Activated T-helper 17 cell treated with anti-CD3 and anti-CD28 coated beads, Interleukin-2, amount 50 U/mL, for 72 hours (primary cell): ENCODE data around the gene OR5V1. TPM values are rescaled to one million over a fixed set of nuclear protein-coding genes. Genes with fewer than 3 reads are reported as not detected.
"Not testable (repeated sequence)": the region's sequence is repeated elsewhere in the genome, so short reads cannot be mapped to it uniquely, and the experiment has no call there.

ENCODE experiments used
- ATAC-seq: fragments of 150-1000 bp; cut with Tn5 transposase; replicated peaks from 2 replicates; pipeline ENCODE4 v1.10.0; 2021; ENCODE audit warnings: mild to moderate bottlenecking, moderate library complexity
- H3K27ac Mint-ChIP-seq: one replicate; pipeline ENCODE4 v1.8.0; 2022; ENCODE audit warnings: mixed read lengths
- H3K27me3 Mint-ChIP-seq: one replicate; pipeline ENCODE4 v1.8.0; 2022; ENCODE audit warnings: mixed read lengths
- H3K36me3 Mint-ChIP-seq: one replicate; pipeline ENCODE4 v1.8.0; 2022; ENCODE audit warnings: low read depth, mild to moderate bottlenecking, mixed read lengths
- H3K4me1 Mint-ChIP-seq: one replicate; pipeline ENCODE4 v1.8.0; 2022; ENCODE audit warnings: mixed read lengths
- H3K4me3 Mint-ChIP-seq: one replicate; pipeline ENCODE4 v1.8.0; 2022; ENCODE audit warnings: mild to moderate bottlenecking, mixed read lengths
- H3K9me3 Mint-ChIP-seq: one replicate; pipeline ENCODE4 v1.8.0; 2022; ENCODE audit warnings: mixed read lengths
- total RNA-seq, 2 donors: library from RNA; stranded (reverse); gene quantifications; one replicate each; pipeline ENCODE4 v1.2.3, GENCODE V29; 2022

Gene OR5V1
- total RNA-seq, result not detected

- Mint-ChIP-seq H3K4me3 (no peak within 1 kb of the TSS), H3K27ac (no peak within 1 kb of the TSS), H3K9me3 (no peaks in the 10 kb centered on the region), H3K27me3 (peaks cover 19% of the 10 kb centered on the region), H3K4me1 (no peaks in the 10 kb centered on the region), H3K36me3 (no peaks in the 10 kb centered on the region)
- no peak for ATAC-seq
These were observed at the start of gene OR5V1 for GRCh38 chr6:29368765-29369164. Gene OR5V1, minus strand, starts transcription at chr6:29368865. Its CDS starts 12,670 bp downstream, at chr6:29356195.

DNA sequence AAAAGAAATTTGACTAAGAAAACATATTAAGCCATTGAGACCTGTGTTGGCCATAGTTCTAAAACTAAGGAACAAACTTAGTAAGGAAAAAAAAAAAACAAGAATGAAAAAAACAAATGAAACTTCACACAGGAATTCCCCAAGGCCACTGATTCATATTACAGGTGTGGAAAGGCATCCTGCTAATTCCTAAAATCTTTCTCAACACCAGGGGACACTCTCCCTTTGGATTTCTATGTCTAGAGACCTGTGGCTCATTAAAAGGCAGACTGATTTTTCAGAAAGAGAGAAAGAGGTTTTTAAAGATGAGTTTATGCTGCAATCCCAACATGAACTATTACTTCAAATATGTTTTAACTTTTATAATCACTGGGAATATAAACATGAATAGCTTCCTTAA lies 45.9 kb upstream of the OR5V1 start, which contains the start of gene OR12D1:
Gene OR12D1, plus strand, starts transcription at position 341 of the 400 bp plus-strand sequence.
- Mint-ChIP-seq H3K9me3 (peaks cover 14% of the 10 kb centered on the region), H3K4me3 (no peak within 1 kb of the TSS), H3K4me1 (no peaks in the 10 kb centered on the region), H3K27me3 (peaks cover 54% of the 10 kb centered on the region), H3K36me3 (no peaks in the 10 kb centered on the region), H3K27ac (no peak within 1 kb of the TSS)
- no peak for ATAC-seq

GRCh38 chr6:29403801-29404200 lies 35.1 kb upstream of the OR5V1 start:
- peaks cover 29% of the 10 kb centered on the region for H3K27me3 Mint-ChIP-seq
- H3K27ac Mint-ChIP-seq, result no peak overlapping the region
- H3K36me3 Mint-ChIP-seq, result no peaks in the 10 kb centered on the region
- ATAC-seq, result no peak
- H3K4me3 Mint-ChIP-seq, result no peak overlapping the region
- no peaks in the 10 kb centered on the region for H3K9me3 Mint-ChIP-seq
- no peaks in the 10 kb centered on the region for H3K4me1 Mint-ChIP-seq

DNA sequence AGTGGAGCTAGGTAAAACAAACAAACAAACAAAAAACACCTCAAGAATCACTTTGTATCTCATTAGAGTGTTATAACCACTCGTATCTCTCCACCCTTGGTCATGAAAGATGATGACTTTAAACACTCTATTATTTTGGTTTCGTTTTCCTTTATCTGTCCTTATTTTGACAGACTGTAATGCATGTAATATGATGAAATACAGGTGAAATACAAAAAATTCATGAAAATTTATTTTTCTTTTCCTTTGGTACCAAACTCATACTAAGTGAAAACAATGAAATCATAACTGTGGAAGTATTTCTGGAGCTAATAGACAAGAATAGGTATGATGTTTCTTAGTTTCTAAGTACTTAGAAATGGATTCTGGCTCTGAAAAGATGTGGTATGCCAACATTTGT lies 30.9 kb upstream of the OR5V1 start:
- no peak overlapping the region for H3K27ac Mint-ChIP-seq
- no peaks in the 10 kb centered on the region for H3K4me1 Mint-ChIP-seq
- H3K27me3 Mint-ChIP-seq, result peaks cover 41% of the 10 kb centered on the region
- ATAC-seq, result no peak
- H3K4me3 Mint-ChIP-seq, result no peak overlapping the region
- no peaks in the 10 kb centered on the region for H3K9me3 Mint-ChIP-seq
- no peaks in the 10 kb centered on the region for H3K36me3 Mint-ChIP-seq

GRCh38 chr6:29395331-29395730 lies 26.7 kb upstream of the OR5V1 start, which contains the start of gene OR12D2:
Gene OR12D2, plus strand, starts transcription at chr6:29395631. Its CDS starts 1,069 bp downstream, at chr6:29396700.
- Mint-ChIP-seq H3K27me3 (peaks cover 40% of the 10 kb centered on the region), H3K27ac (no peak within 1 kb of the TSS), H3K36me3 (no peaks in the 10 kb centered on the region), H3K4me3 (no peak within 1 kb of the TSS), H3K4me1 (no peaks in the 10 kb centered on the region), H3K9me3 (no peaks in the 10 kb centered on the region)
- ATAC-seq, result no peak

GRCh38 chr6:29388533-29388932 lies 19.9 kb upstream of the OR5V1 start:
- Mint-ChIP-seq H3K4me1 (no peaks in the 10 kb centered on the region), H3K4me3 (no peak overlapping the region), H3K36me3 (no peaks in the 10 kb centered on the region), H3K27ac (no peak overlapping the region), H3K27me3 (peaks cover 39% of the 10 kb centered on the region), H3K9me3 (no peaks in the 10 kb centered on the region)
- ATAC-seq, result no peak

- H3K9me3 Mint-ChIP-seq, result no peaks in the 10 kb centered on the region
- no peaks in the 10 kb centered on the region for H3K36me3 Mint-ChIP-seq
- H3K27me3 Mint-ChIP-seq, result peaks cover 26% of the 10 kb centered on the region
- H3K4me3 Mint-ChIP-seq, result no peak overlapping the region
- ATAC-seq, result no peak
- H3K4me1 Mint-ChIP-seq, result no peaks in the 10 kb centered on the region
- H3K27ac Mint-ChIP-seq, result no peak overlapping the region
These were observed 7.3 kb upstream of the OR5V1 start for GRCh38 chr6:29376003-29376402.

- Mint-ChIP-seq H3K4me3 (no peak within 1 kb of the TSS), H3K27ac (no peak within 1 kb of the TSS), H3K36me3 (no peaks in the 10 kb centered on the region), H3K4me1 (no peaks in the 10 kb centered on the region), H3K27me3 (peaks cover 28% of the 10 kb centered on the region), H3K9me3 (no peaks in the 10 kb centered on the region)
- ATAC-seq, result no peak
These were observed 6.5 kb upstream of the OR5V1 start, which contains the start of gene OR12D3 for GRCh38 chr6:29375191-29375590. Gene OR12D3, minus strand, starts transcription at chr6:29375291. Its CDS starts 4 bp downstream, at chr6:29375287.

GRCh38 chr6:29355603-29356002 lies 13.1 kb downstream of the OR5V1 start:
- H3K36me3 Mint-ChIP-seq, result no peaks in the 10 kb centered on the region
- H3K27ac Mint-ChIP-seq, result no peak overlapping the region
- H3K4me1 Mint-ChIP-seq, result no peaks in the 10 kb centered on the region
- peaks cover 52% of the 10 kb centered on the region for H3K27me3 Mint-ChIP-seq
- peaks cover 7% of the 10 kb centered on the region for H3K9me3 Mint-ChIP-seq
- no peak overlapping the region for H3K4me3 Mint-ChIP-seq
- ATAC-seq, result no peak

DNA sequence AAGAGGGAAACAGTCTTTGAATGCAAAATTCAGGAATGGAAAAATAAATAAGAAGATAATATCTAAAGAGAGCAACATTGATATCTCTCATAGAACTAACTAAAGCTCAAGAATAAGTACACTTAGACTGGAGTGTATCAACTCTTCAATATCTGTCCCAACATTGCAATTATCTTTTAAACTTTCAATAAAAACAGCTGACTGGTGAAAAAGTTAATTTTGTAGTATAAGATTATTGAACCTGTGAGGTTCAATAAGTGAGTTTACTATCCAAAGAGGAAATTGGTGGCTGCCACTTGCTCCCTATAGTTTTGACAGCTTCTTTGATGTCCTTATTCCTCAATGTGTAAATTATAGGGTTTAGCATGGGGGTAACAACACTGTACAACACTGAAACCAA lies 13.7 kb downstream of the OR5V1 start:
- Mint-ChIP-seq H3K27me3 (peaks cover 52% of the 10 kb centered on the region), H3K4me3 (no peak overlapping the region), H3K4me1 (no peaks in the 10 kb centered on the region), H3K27ac (no peak overlapping the region), H3K9me3 (peaks cover 7% of the 10 kb centered on the region), H3K36me3 (no peaks in the 10 kb centered on the region)
- ATAC-seq, result no peak

DNA sequence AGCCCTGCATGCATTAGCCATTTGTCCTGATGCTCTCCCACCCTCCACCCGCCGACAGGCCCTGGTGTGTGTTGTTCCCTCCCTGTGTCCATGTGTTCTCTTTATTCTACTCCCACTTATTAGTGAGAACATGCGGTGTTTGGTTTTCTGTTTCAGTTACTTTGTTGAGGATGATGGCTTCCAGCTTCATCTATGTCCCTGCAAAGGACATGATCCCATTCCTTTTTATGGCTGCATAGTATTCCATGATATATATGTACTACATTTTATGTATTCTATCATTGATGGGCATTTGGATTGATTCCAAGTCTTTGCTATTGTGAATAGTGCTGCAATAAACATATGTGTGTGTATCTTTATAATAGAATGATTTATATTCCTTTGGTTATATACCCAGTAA lies 19.3 kb downstream of the OR5V1 start:
- H3K36me3 Mint-ChIP-seq, H3K4me1 Mint-ChIP-seq, H3K27ac Mint-ChIP-seq, H3K9me3 Mint-ChIP-seq, H3K4me3 Mint-ChIP-seq, ATAC-seq: not testable (repeated sequence)
- peaks cover 47% of the 10 kb centered on the region for H3K27me3 Mint-ChIP-seq

DNA sequence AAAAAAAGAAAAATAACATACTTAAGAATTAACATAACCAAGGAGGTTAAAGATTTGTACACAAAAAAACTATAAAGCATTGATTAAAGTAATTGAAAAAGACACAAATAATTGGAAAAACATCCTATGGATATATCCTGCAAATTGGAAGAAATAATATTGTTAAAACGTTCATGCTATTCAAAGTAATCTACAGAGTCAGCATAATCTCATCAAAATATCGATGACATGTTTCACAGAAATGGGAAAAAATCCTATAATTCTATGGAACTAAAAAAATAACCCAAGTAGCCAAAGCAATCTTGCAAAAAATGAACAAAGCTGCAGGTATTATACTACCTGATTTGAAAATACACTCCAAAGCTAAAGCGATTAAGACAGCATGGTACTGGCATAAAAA lies 23.3 kb downstream of the OR5V1 start:
- no peak for ATAC-seq
- Mint-ChIP-seq H3K27me3 (peaks cover 30% of the 10 kb centered on the region), H3K4me3 (no peak overlapping the region), H3K4me1 (no peaks in the 10 kb centered on the region), H3K9me3 (no peaks in the 10 kb centered on the region), H3K27ac (no peak overlapping the region), H3K36me3 (no peaks in the 10 kb centered on the region)

GRCh38 chr6:29336269-29336668 lies 32.4 kb downstream of the OR5V1 start:
- Mint-ChIP-seq H3K27ac (no peak overlapping the region), H3K4me1 (no peaks in the 10 kb centered on the region), H3K27me3 (peaks cover 45% of the 10 kb centered on the region), H3K4me3 (no peak overlapping the region), H3K36me3 (no peaks in the 10 kb centered on the region), H3K9me3 (peaks cover 3% of the 10 kb centered on the region)
- no peak for ATAC-seq

GRCh38 chr6:29332676-29333075 lies 36.0 kb downstream of the OR5V1 start:
- ATAC-seq, result peak; percentile 16
- H3K4me3 Mint-ChIP-seq, result no peak overlapping the region
- H3K9me3 Mint-ChIP-seq, result peaks cover 8% of the 10 kb centered on the region
- H3K36me3 Mint-ChIP-seq, result no peaks in the 10 kb centered on the region
- H3K27ac Mint-ChIP-seq, result no peak overlapping the region
- no peaks in the 10 kb centered on the region for H3K4me1 Mint-ChIP-seq
- peaks cover 48% of the 10 kb centered on the region for H3K27me3 Mint-ChIP-seq

DNA sequence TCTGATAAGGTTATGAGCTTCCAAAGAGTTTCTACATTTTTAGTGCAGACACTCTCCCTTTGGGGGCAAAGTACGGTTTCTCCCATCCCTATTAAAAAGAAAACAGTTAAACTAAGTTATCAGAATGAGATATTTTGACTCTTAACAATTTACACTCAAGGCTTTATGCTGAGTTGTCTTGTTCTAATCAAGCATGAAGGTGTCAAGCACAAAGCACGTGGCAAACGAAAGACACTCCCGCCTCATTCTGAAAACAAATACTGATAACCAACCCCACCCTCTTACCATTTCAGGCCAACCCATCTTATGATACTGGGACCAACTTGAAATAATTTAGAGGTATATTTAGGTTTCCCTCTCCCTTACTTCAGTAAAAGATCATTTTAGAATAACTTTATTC lies 42.9 kb downstream of the OR5V1 start:
- no peak for ATAC-seq
- H3K4me3 Mint-ChIP-seq, result no peak overlapping the region
- H3K27ac Mint-ChIP-seq, result no peak overlapping the region
- H3K27me3 Mint-ChIP-seq, result peaks cover 42% of the 10 kb centered on the region
- H3K36me3 Mint-ChIP-seq, result no peaks in the 10 kb centered on the region
- H3K9me3 Mint-ChIP-seq, result peaks cover 5% of the 10 kb centered on the region
- no peaks in the 10 kb centered on the region for H3K4me1 Mint-ChIP-seq

- ATAC-seq, H3K4me3 Mint-ChIP-seq, H3K4me1 Mint-ChIP-seq, H3K27ac Mint-ChIP-seq, H3K36me3 Mint-ChIP-seq, H3K9me3 Mint-ChIP-seq: not testable (repeated sequence)
- H3K27me3 Mint-ChIP-seq, result peaks cover 34% of the 10 kb centered on the region
These were observed 45.3 kb downstream of the OR5V1 start for GRCh38 chr6:29323332-29323731.
